CD14-positive monocyte (primary cell): ENCODE measurements around the gene CLDN20. TPM values are rescaled to one million over a fixed set of nuclear protein-coding genes. Genes with fewer than 3 reads are reported as not detected.

Experiments used
- DNase-seq, 3 donors: peaks; one replicate each; pipeline ENCODE4 v3.0.0-alpha.2; 2011 to 2022
- H2AFZ ChIP-seq: 2 replicates; pipeline ENCODE4 v1.6.0; 2012; ENCODE audit warnings: mild to moderate bottlenecking, low read depth, low read length, inconsistent platforms; ENCODE audit not compliant: insufficient read depth, poor library complexity, severe bottlenecking
- H3K27ac ChIP-seq, 2 donors: 1 replicate in 1 of 2; 2 replicates in 1 of 2; pipeline ENCODE4 v1.5.1; 2012 to 2013; ENCODE audit warnings: low read length in 2 of 2, control low read depth in 1 of 2, inconsistent platforms in 1 of 2, low read depth in 1 of 2, mild to moderate bottlenecking in 1 of 2
- H3K27me3 ChIP-seq, 2 donors: one replicate each; pipeline versions ENCODE4 v1.6.0 to v1.6.1; 2011 to 2013; ENCODE audit warnings: low read length in 2 of 2; ENCODE audit not compliant: control insufficient read depth in 2 of 2, insufficient read depth in 2 of 2
- H3K36me3 ChIP-seq, 2 donors: replicated peaks in 1 of 2; 1 replicate in 1 of 2; 2 replicates in 1 of 2; pipeline versions ENCODE4 v1.5.1 to v1.6.1; 2012 to 2013; ENCODE audit warnings: low read length in 2 of 2, control low read depth in 1 of 2, inconsistent platforms in 1 of 2, mild to moderate bottlenecking in 1 of 2; ENCODE audit not compliant: insufficient read depth in 2 of 2, control insufficient read depth in 1 of 2
- H3K4me1 ChIP-seq, 2 donors: 1 replicate in 1 of 2; 2 replicates in 1 of 2; pipeline versions ENCODE4 v1.5.1 to v1.6.1; 2012 to 2013; ENCODE audit warnings: low read length in 2 of 2, control low read depth in 1 of 2, inconsistent platforms in 1 of 2, mild to moderate bottlenecking in 1 of 2, moderate library complexity in 1 of 2; ENCODE audit not compliant: insufficient read depth in 2 of 2, control insufficient read depth in 1 of 2
- H3K4me2 ChIP-seq: replicated peaks from 2 replicates; pipeline ENCODE3; 2012; ENCODE audit warnings: low read length, moderate library complexity, mild to moderate bottlenecking; ENCODE audit not compliant: poor library complexity, severe bottlenecking; ENCODE audit errors: extremely low read depth
- H3K4me3 ChIP-seq, 3 experiments: fragments of 200-600 bp in 1 of 3; sonication (generic) in 1 of 3; replicated peaks in 1 of 3; 1 replicate in 2 of 3; 2 replicates in 1 of 3; pipeline ENCODE4 v1.5.1; 2011 to 2013; ENCODE audit warnings: low read length in 3 of 3, mild to moderate bottlenecking in 3 of 3, control low read depth in 2 of 3, low read depth in 2 of 3, inconsistent platforms in 1 of 3, moderate library complexity in 1 of 3
- H3K79me2 ChIP-seq: 2 replicates; pipeline ENCODE4 v1.6.0; 2012; ENCODE audit warnings: mild to moderate bottlenecking, control low read depth, inconsistent platforms, low read length, moderate library complexity; ENCODE audit not compliant: insufficient read depth
- H3K9ac ChIP-seq: 2 replicates; pipeline ENCODE4 v1.6.0; 2017; ENCODE audit warnings: low read length, mild to moderate bottlenecking; ENCODE audit not compliant: insufficient read depth, poor library complexity, severe bottlenecking
- H3K9me3 ChIP-seq, 2 donors: replicated peaks in 1 of 2; 1 replicate in 1 of 2; 2 replicates in 1 of 2; pipeline versions ENCODE4 v1.5.1 to v1.6.1; 2012 to 2013; ENCODE audit warnings: low read length in 2 of 2, control low read depth in 1 of 2; ENCODE audit not compliant: control insufficient read depth in 1 of 2, insufficient read depth in 1 of 2
- H4K20me1 ChIP-seq: 2 replicates; pipeline ENCODE4 v1.6.0; 2012; ENCODE audit warnings: mild to moderate bottlenecking, low read length, control low read depth, moderate library complexity; ENCODE audit not compliant: insufficient read depth
- H3K27ac Mint-ChIP-seq, 7 donors: one replicate each; pipeline ENCODE4 v1.8.0; 2020; ENCODE audit warnings: mild to moderate bottlenecking in 7 of 7, mixed read lengths in 7 of 7, moderate library complexity in 6 of 7, inconsistent platforms in 2 of 7
- H3K27me3 Mint-ChIP-seq, 3 donors: one replicate each; pipeline ENCODE4 v1.8.0; 2021 to 2022; ENCODE audit warnings: low read depth in 3 of 3, mild to moderate bottlenecking in 3 of 3, mixed read lengths in 3 of 3, moderate library complexity in 3 of 3, inconsistent platforms in 1 of 3
- H3K36me3 Mint-ChIP-seq, 2 donors: one replicate each; pipeline ENCODE4 v1.8.0; 2020; ENCODE audit warnings: mixed read lengths in 2 of 2, inconsistent platforms in 1 of 2, mild to moderate bottlenecking in 1 of 2
- H3K4me1 Mint-ChIP-seq: one replicate; pipeline ENCODE4 v1.8.0; 2020; ENCODE audit warnings: mild to moderate bottlenecking, mixed read lengths
- H3K4me3 Mint-ChIP-seq, 2 donors: one replicate each; pipeline ENCODE4 v1.8.0; 2020; ENCODE audit warnings: mild to moderate bottlenecking in 2 of 2, mixed read lengths in 2 of 2, moderate library complexity in 1 of 2
- H3K9me3 Mint-ChIP-seq, 7 donors: one replicate each; pipeline ENCODE4 v1.8.0; 2020 to 2022; ENCODE audit warnings: mixed read lengths in 7 of 7, mild to moderate bottlenecking in 6 of 7, moderate library complexity in 6 of 7, inconsistent platforms in 2 of 7
- CTCF ChIP-seq: fragments of 200-600 bp; IDR thresholded peaks from one replicate; pipeline ENCODE4 v1.8.0; 2022; ENCODE audit warnings: antibody characterized with exemption, mild to moderate bottlenecking
- WGBS: methylation state at CpG from one replicate; pipeline ENCODE4 v1.1.5; 2013; ENCODE audit warnings: missing lambda C conversion rate; ENCODE audit not compliant: insufficient coverage; 5-methylcytosine and 5-hydroxymethylcytosine counted together
- intact Hi-C, 2 donors: fragments of 100-400 bp; cut with micrococcal nuclease; formaldehyde crosslinking; loops; one replicate each; pipeline versions ENCODE4 v1.15.0 to v1.15.1; 2023
- polyA plus RNA-seq, 3 donors: library from polyadenylated mRNA; depleted of rRNA in 1 of 3; unstranded in 2 of 3; stranded (reverse) in 1 of 3; fragments of 300-500 nt in 2 of 3; fragments of >200 nt in 1 of 3; fragmentation: Illumina TruSeq in 2 of 3; gene quantifications; 1 replicate in 2 of 3; 2 replicates in 1 of 3; pipeline ENCODE4 v1.2.3, GENCODE V29; 2012 to 2021

CLDN20 gene
- polyA plus RNA-seq, 3 donors: not detected

GRCh38 chr6:155319902-155320301, 56.1 kb downstream of the CLDN20 start:
- Histone ChIP-seq H3K9me3 (no peaks in the 10 kb centered on the region), H3K4me2 (peak overlapping the region; percentile 80), H3K27me3 (no peaks in the 10 kb centered on the region), H3K27ac (peak overlapping the region in 1 of 2 donors; percentile 52), H3K4me3 (peak overlapping the region; percentile 37 to 90 (median 75)), H3K36me3 (no peaks in the 10 kb centered on the region), H3K79me2 (no peaks in the 10 kb centered on the region), H3K4me1 (peaks cover 20 to 23% of the 10 kb centered on the region in 2 donors), H3K9ac (no peak overlapping the region), H4K20me1 (no peaks in the 10 kb centered on the region), H2AFZ (peak overlapping the region; percentile 19)
- peak overlapping the region; percentile 50 to 81 for H3K4me3 Mint-ChIP-seq
- H3K36me3 Mint-ChIP-seq: no peaks in the 10 kb centered on the region
- WGBS: 6% methylated on average over 4 of the region's 4 CpGs
- intact Hi-C loops: loop anchor here in 1 of 2 donors (10.0 kb wide), 3 partner anchors 105 to 1705 kb away; no protein-coding TSS in a partner anchor
- TF ChIP-seq CTCF: no peak
- peak overlapping the region; percentile 60 to 86 (median 79) for H3K27ac Mint-ChIP-seq
- DNase-seq: peak; percentile 41 to 63 (median 59)
- peaks cover 29% of the 10 kb centered on the region for H3K4me1 Mint-ChIP-seq
- no peaks in the 10 kb centered on the region for H3K27me3 Mint-ChIP-seq
- no peaks in the 10 kb centered on the region for H3K9me3 Mint-ChIP-seq

- H3K4me3 ChIP-seq: no peak overlapping the region
- H3K79me2 ChIP-seq: no peaks in the 10 kb centered on the region
- TF ChIP-seq CTCF: no peak
- Mint-ChIP-seq H3K9me3 (no peaks in the 10 kb centered on the region), H3K27me3 (peaks cover 0 to 5% (median 0%) of the 10 kb centered on the region in 3 donors), H3K36me3 (no peaks in the 10 kb centered on the region), H3K27ac (no peak overlapping the region), H3K4me3 (no peak overlapping the region), H3K4me1 (peaks cover 22% of the 10 kb centered on the region)
- H4K20me1 ChIP-seq: no peaks in the 10 kb centered on the region
- intact Hi-C loops: loop anchor here in 1 of 2 donors (10.0 kb wide), 2 partner anchors 101 to 211 kb away; no protein-coding TSS in a partner anchor
- no peak overlapping the region for H3K4me2 ChIP-seq
- H3K4me1 ChIP-seq: peaks cover 12 to 13% of the 10 kb centered on the region in 2 donors
- H3K27me3 ChIP-seq: no peaks in the 10 kb centered on the region
- no peak overlapping the region for H2AFZ ChIP-seq
- H3K9me3 ChIP-seq: no peaks in the 10 kb centered on the region
- WGBS: no CpG with 5 or more reads among the region's 2 CpGs
- H3K27ac ChIP-seq: no peak overlapping the region
- no peaks in the 10 kb centered on the region for H3K36me3 ChIP-seq
- no peak overlapping the region for H3K9ac ChIP-seq
- no peak for DNase-seq
Observed at GRCh38 chr6:155324172-155324571, 60.4 kb downstream of the CLDN20 start.
